SK-MEL-5 (cell line): ENCODE data around the gene COL4A2. TPM values are rescaled to one million over a fixed set of nuclear protein-coding genes. Genes with fewer than 3 reads are reported as not detected.

Source experiments
- DNase-seq: peaks from one replicate; pipeline ENCODE4 v3.0.0-alpha.2; 2016; ENCODE audit warnings: low read depth, low spot score
- in situ Hi-C: cut with HindIII; loops from 2 replicates; pipeline ENCODE4 v1.10.0; 2016; ENCODE audit warnings: low sequenced_read_pairs, high pct_unique_total_duplicates, low pct_unique_long_range_greater_than_20kb
- total RNA-seq: library from RNA; depleted of rRNA; stranded (reverse); fragments of >200 nt; shearing (Covaris generic); gene quantifications from 2 replicates; pipeline ENCODE4 v1.2.3, GENCODE V29; 2014

The COL4A2 gene
- total RNA-seq, 1 experiment from 2014 or later: 23.4 TPM

- in situ Hi-C loops: no loop called here
- DNase-seq: peak; percentile 28
Measured at GRCh38 chr13:110352735-110353134, 45.7 kb downstream of the COL4A2 start.

GRCh38 chr13:110353339-110353977 lies 46.4 kb downstream of the COL4A2 start:
- in situ Hi-C loops: no loop called here
- DNase-seq: no peak

GRCh38 chr13:110354123-110354627 lies 47.1 kb downstream of the COL4A2 start:
- in situ Hi-C loops: no loop called here
- DNase-seq: no peak

GRCh38 chr13:110354715-110355473 lies 47.8 kb downstream of the COL4A2 start:
- in situ Hi-C loops: no loop called here
- DNase-seq: no peak

- in situ Hi-C loops: no loop called here
Measured at GRCh38 chr13:110356362-110356761, 49.3 kb downstream of the COL4A2 start.

GRCh38 chr13:110358381-110358780 lies 51.3 kb downstream of the COL4A2 start:
- in situ Hi-C loops: no loop called here
- no peak for DNase-seq

More at GRCh38 chr13:110356362-110356761, 49.3 kb downstream of the COL4A2 start:
- no peak for DNase-seq

GRCh38 chr13:110359840-110360301 lies 52.8 kb downstream of the COL4A2 start:
- in situ Hi-C loops: no loop called here
- no peak for DNase-seq

- in situ Hi-C loops: no loop called here
Measured at GRCh38 chr13:110360598-110360997, 53.5 kb downstream of the COL4A2 start.

GRCh38 chr13:110361365-110361911 lies 54.4 kb downstream of the COL4A2 start:
- in situ Hi-C loops: no loop called here
- no peak for DNase-seq

More at GRCh38 chr13:110360598-110360997, 53.5 kb downstream of the COL4A2 start:
- no peak for DNase-seq

GRCh38 chr13:110363010-110363409 lies 55.9 kb downstream of the COL4A2 start:
- in situ Hi-C loops: no loop called here

GRCh38 chr13:110364081-110364480 lies 57.0 kb downstream of the COL4A2 start:
- DNase-seq: no peak
- in situ Hi-C loops: no loop called here

More at GRCh38 chr13:110363010-110363409, 55.9 kb downstream of the COL4A2 start:
- DNase-seq: peak; percentile 47

GRCh38 chr13:110365876-110366275 lies 58.8 kb downstream of the COL4A2 start:
- in situ Hi-C loops: no loop called here
- DNase-seq: no peak

GRCh38 chr13:110366733-110367132 lies 59.6 kb downstream of the COL4A2 start:
- DNase-seq: no peak

GRCh38 chr13:110367620-110368019 lies 60.5 kb downstream of the COL4A2 start:
- in situ Hi-C loops: no loop called here
- DNase-seq: no peak

More at GRCh38 chr13:110366733-110367132, 59.6 kb downstream of the COL4A2 start:
- in situ Hi-C loops: no loop called here

GRCh38 chr13:110368408-110368807 lies 61.3 kb downstream of the COL4A2 start:
- no peak for DNase-seq
- in situ Hi-C loops: no loop called here

- in situ Hi-C loops: no loop called here
Measured at GRCh38 chr13:110369400-110369799, 62.3 kb downstream of the COL4A2 start.

GRCh38 chr13:110371550-110372465 lies 64.7 kb downstream of the COL4A2 start:
- in situ Hi-C loops: no loop called here
- DNase-seq: no peak

More at GRCh38 chr13:110369400-110369799, 62.3 kb downstream of the COL4A2 start:
- DNase-seq: peak; percentile 22
